T-helper 1 cell (primary cell): Measurements from ENCODE around the gene TM6SF1.
A peak's percentile ranks its signal among the peaks of the same experiment; 100 is the strongest.
"Not testable (repeated sequence)": the region's sequence is repeated elsewhere in the genome, so short reads cannot be mapped to it uniquely, and the experiment has no call there.

Source experiments
- DNase-seq, 5 donors: peaks; one replicate each; pipeline ENCODE4 v3.0.0-alpha.2; 2012 to 2020
- total RNA-seq, 4 donors: gene quantifications; one replicate each; lab custom pipeline; 2026; lab: John Stamatoyannopoulos, UW

Gene TM6SF1
- 0 reads per million in 4 donors for total RNA-seq

- DNase-seq = peak in 1 of 5 donors; percentile 45
These were observed at the start of gene TM6SF1 for GRCh38 chr15:83106994-83107840. TM6SF1 (plus strand) TSS chr15:83107645; CDS start chr15:83107681, 36 bp downstream.

DNA sequence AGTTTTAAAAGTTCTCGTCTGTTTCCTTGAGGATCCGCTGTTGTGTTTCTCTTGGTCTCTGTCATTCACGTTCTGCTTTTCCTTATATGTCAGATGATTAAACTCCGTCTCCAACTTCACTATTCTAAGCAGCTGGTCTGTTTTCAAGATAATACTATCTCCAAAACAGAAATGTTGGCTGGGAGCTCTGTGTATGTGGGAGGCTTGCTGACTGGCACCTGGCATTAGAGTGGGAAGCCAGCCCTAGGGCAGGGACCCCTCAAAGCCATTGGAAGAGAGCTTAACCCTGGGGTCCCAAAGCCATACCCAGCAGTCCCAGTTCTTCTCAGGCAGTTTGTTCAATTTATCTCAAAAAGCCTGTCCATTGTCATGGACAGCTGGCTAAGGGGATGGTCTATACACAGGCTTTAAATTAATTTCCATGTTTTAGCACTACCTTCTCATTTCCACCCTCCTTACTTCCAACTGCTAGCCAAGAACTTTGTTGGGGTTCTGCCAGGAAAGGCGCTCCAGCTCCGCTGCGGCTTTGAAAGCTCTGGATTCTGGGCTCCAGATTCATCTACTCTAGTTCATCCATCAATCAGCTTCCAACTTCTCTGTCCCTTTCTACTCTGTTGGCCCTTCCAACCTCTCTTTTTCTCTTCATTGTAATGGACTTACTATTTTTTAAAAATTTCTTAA is 49.6 kb upstream of the TM6SF1 start:
- DNase-seq = no peak

GRCh38 chr15:83061680-83062079 is 45.8 kb upstream of the TM6SF1 start:
- no peak for DNase-seq

DNA sequence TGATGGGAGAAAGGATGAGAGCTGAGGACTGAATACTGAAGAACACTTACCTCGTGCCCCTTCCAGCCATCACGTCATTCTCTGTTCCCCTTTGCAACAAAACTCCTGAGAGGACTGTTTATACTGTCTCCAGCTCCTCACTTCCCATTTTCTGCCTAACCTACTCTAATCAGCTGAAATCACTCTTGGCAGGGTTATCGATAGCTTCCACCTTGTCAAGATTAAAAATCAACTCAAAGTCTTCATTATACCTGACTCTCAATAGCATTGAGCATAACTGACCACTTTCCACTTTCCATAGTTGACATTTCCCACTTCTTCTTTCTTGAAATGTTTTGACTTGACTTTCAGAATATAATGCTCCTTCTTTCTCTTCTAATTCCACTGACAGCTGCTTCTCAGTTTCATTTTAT is 44.7 kb upstream of the TM6SF1 start:
- no peak for DNase-seq

DNA sequence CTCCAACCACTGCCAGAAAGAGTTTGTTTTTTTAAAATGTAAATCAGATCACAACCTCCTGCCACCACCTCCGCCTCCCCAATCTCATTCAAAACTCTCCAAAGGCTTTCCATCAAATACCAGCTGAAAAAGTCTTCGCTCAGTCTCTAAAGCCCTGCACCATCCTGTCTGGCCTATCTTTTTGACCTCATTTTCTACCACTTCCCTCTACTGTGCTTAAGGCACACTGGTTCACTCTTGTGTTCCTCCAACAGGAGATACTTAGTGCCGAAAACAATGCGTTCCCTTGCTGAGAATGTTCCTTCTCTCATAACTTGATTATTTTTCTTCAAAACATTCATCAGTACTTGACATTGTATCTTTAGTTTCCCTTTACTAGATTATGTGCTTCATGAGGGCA is 43.9 kb upstream of the TM6SF1 start:
- DNase-seq = no peak

- DNase-seq = no peak
These were observed 42.6 kb upstream of the TM6SF1 start for GRCh38 chr15:83064859-83065258.

DNA sequence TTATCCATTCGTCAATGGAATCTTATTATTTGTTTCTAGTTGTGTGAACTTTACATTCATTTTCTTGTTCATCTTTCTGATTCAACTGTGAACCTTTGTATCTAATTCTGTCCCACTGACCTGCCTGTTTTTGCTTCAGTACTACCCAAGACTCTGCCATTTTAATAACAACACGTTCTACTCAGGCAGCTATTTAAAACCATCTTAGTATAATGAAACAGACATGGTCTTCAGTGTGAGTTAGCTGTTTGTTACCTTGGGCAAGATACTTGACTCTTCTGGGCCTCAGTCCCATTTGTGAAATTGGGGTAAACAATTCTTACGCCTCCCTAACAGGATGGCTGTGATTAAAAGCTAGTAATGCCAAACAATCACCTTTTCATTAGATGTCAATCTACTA is 42.0 kb upstream of the TM6SF1 start:
- DNase-seq = no peak

GRCh38 chr15:83066034-83066733 is 41.3 kb upstream of the TM6SF1 start:
- no peak for DNase-seq

GRCh38 chr15:83066734-83067637 is 40.5 kb upstream of the TM6SF1 start, which contains the start of gene BTBD1:
BTBD1 (minus strand) TSS chr15:83067252; CDS start chr15:83067151, 101 bp downstream.
- peak; percentile 51 to 90 (median 64) for DNase-seq

DNA sequence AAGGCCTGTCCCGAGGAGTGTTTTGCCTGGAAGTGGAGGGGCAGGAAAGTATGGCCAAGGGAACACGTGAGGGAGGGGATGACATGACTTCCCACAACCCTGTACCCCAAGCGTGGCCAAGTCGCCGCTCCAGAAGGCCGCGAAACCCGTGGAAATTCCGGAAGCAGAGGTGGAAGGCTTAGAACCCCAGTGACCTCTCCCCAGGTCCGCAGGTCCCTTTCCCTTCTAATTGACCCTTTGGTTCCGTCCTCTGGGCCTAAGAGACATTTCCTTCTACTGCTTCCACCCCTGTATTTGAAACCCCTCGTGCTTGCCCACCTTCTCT is 39.8 kb upstream of the TM6SF1 start:
- DNase-seq = no peak

DNA sequence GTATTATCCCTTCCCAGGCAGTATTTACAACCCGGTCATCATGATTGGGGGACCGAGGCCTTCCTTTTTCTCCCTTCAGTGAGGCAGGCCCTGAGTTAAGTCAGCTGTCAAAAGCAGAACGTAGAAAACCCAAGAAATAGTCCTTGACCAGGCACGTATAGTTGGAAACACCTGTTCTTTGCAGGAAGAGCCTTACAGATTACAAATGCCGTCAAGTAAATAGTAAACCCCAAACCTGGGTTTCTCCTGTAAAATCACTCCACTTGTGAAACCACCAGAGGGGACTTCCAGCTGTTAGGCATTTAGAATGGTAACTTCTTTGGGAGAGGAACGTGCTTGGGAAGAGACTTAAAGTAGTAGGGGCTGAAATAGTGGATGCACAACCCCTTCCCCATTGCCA is 39.4 kb upstream of the TM6SF1 start:
- no peak for DNase-seq

DNA sequence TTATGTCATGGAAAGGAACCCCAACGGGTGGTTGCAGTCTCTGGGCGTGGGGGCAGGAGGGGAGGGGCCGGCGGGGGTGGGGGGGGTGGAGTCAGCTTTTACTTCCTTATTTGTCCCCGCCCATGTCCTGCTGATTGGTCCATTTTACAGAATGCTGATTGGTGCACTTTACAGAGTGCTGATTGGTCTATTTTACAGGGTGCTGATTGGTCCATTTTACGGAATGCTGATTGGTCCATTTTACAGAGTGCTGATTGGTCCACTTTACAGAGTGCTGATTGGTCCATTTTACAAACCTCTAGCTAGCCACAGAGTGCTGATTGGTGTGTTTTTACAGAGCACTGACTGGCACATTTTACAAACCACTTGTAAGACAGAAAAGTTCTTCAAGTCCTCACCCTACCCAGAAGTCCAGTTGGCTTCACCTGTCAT is 38.2 kb upstream of the TM6SF1 start:
- DNase-seq = peak in 2 of 5 donors; percentile 17 to 58

- no peak for DNase-seq
These were observed 29.8 kb upstream of the TM6SF1 start for GRCh38 chr15:83077491-83078230.

DNA sequence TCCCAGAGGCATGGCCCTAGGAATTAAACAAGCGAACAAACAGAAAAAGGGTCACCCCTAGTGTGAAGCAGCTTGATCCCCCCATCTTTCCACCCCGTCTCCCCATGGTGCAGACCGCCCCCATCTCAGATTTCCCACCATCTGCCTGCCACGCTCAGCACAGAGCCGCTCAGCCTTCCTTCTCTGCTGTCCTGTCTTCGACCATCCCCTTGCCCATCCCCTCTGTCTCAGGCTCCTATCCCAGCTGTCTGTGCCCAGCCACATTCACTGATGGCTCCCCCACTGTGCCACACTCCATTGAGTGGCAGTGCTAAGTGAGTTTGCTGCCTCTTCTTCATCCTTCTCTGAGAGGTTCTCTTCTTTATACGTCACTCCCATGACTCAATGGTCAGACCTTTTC is 28.7 kb upstream of the TM6SF1 start:
- DNase-seq = no peak

- no peak for DNase-seq
These were observed 26.0 kb upstream of the TM6SF1 start for GRCh38 chr15:83081256-83082014.

- no peak for DNase-seq
These were observed 24.6 kb upstream of the TM6SF1 start for GRCh38 chr15:83082730-83083386.

DNA sequence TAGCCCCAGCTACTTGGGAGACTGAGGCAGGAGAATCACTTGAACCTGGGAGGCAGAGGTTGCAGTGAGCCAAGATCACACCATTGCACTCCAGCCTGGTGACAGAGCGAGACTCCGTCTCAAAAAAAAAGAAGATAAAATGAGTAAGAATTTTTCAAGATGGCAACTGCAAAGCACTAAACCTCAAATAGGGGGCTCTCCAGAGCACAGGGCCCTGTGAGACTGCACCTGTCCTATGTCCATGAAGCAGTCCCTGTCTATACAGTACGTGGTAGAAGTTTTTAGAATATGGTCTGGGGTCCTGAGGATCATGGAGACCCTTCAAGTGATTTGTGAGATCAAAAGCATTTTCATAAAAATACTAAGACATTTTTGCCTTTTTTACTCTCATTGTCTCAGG is 22.0 kb upstream of the TM6SF1 start:
- DNase-seq = not testable (repeated sequence)

GRCh38 chr15:83085864-83086552 is 21.4 kb upstream of the TM6SF1 start:
- DNase-seq = not testable (repeated sequence)

GRCh38 chr15:83087576-83087975 is 19.9 kb upstream of the TM6SF1 start:
- DNase-seq = no peak

DNA sequence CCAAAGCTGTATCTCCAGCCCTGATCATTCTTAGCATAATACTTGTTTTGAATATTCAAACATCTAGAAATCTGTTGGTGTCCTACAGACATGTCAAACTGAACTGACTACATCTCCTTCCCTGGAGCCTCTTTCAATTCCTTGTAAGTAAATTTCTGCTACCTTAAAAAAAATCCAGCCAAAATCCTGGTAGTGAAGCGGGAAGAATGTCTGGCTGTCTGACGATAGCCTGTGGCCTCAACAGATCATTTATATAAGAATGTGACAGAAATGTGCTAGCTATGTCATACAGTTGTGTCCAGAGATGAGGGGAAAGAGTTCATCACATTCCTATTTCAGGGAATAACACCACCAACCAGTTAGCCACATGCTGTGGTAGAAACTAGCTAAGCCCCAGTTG is 18.6 kb upstream of the TM6SF1 start:
- no peak for DNase-seq
